ENCODE results near the gene RNU6-8.

Gene RNU6-8

GRCh38 chr14:32190673-32191072, 12.4 kb downstream of the RNU6-8 start:
- Histone ChIP-seq H3K27ac (ENCODE audit: low read depth, low read length) (no peak overlapping the region), H3K9ac (ENCODE audit: low read length) (no peak overlapping the region), H3K36me3 (ENCODE audit: control insufficient read depth, insufficient read depth, low read length) (no peaks in the 10 kb centered on the region), H3K4me3 (ENCODE audit: low read depth, low read length) (no peak overlapping the region), H3K9me3 (ENCODE audit: control insufficient read depth, insufficient read depth, low read depth, low read length) (no peaks in the 10 kb centered on the region), H3K4me1 (ENCODE audit: control insufficient read depth, insufficient read depth, low read length) (no peaks in the 10 kb centered on the region), H3K27me3 (ENCODE audit: control insufficient read depth, insufficient read depth, low read length) (no peaks in the 10 kb centered on the region)

- Histone ChIP-seq H3K27me3 (ENCODE audit: control insufficient read depth, insufficient read depth, low read length) (no peaks in the 10 kb centered on the region), H3K36me3 (ENCODE audit: control insufficient read depth, insufficient read depth, low read length) (no peaks in the 10 kb centered on the region), H3K9me3 (ENCODE audit: control insufficient read depth, insufficient read depth, low read depth, low read length) (peaks cover 4% of the 10 kb centered on the region; the same call in 1 of the 2 replicates), H3K4me1 (ENCODE audit: control insufficient read depth, insufficient read depth, low read length) (no peaks in the 10 kb centered on the region), H3K27ac (ENCODE audit: low read depth, low read length) (no peak overlapping the region), H3K4me3 (ENCODE audit: low read depth, low read length) (no peak overlapping the region), H3K9ac (ENCODE audit: low read length) (no peak overlapping the region)
These were observed 13.3 kb downstream of the RNU6-8 start for GRCh38 chr14:32189811-32190210.

GRCh38 chr14:32186248-32186647, 16.8 kb downstream of the RNU6-8 start:
- Histone ChIP-seq H3K27me3 (ENCODE audit: control insufficient read depth, insufficient read depth, low read length) (no peaks in the 10 kb centered on the region), H3K4me3 (ENCODE audit: low read depth, low read length) (no peak overlapping the region), H3K36me3 (ENCODE audit: control insufficient read depth, insufficient read depth, low read length) (no peaks in the 10 kb centered on the region), H3K27ac (ENCODE audit: low read depth, low read length) (no peak overlapping the region), H3K4me1 (ENCODE audit: control insufficient read depth, insufficient read depth, low read length) (no peaks in the 10 kb centered on the region), H3K9me3 (ENCODE audit: control insufficient read depth, insufficient read depth, low read depth, low read length) (peaks cover 6% of the 10 kb centered on the region), H3K9ac (ENCODE audit: low read length) (no peak overlapping the region)

- Histone ChIP-seq H3K36me3 (ENCODE audit: control insufficient read depth, insufficient read depth, low read length) (no peaks in the 10 kb centered on the region), H3K9me3 (ENCODE audit: control insufficient read depth, insufficient read depth, low read depth, low read length) (peaks cover 6% of the 10 kb centered on the region), H3K9ac (ENCODE audit: low read length) (no peak overlapping the region), H3K4me3 (ENCODE audit: low read depth, low read length) (no peak overlapping the region), H3K27me3 (ENCODE audit: control insufficient read depth, insufficient read depth, low read length) (no peaks in the 10 kb centered on the region), H3K4me1 (ENCODE audit: control insufficient read depth, insufficient read depth, low read length) (no peaks in the 10 kb centered on the region), H3K27ac (ENCODE audit: low read depth, low read length) (no peak overlapping the region)
These were observed 18.0 kb downstream of the RNU6-8 start for GRCh38 chr14:32185097-32185496.

- Histone ChIP-seq H3K9ac (ENCODE audit: low read length) (no peak overlapping the region), H3K9me3 (ENCODE audit: control insufficient read depth, insufficient read depth, low read depth, low read length) (peaks cover 10% of the 10 kb centered on the region), H3K27ac (ENCODE audit: low read depth, low read length) (no peak overlapping the region), H3K36me3 (ENCODE audit: control insufficient read depth, insufficient read depth, low read length) (no peaks in the 10 kb centered on the region), H3K27me3 (ENCODE audit: control insufficient read depth, insufficient read depth, low read length) (no peaks in the 10 kb centered on the region), H3K4me1 (ENCODE audit: control insufficient read depth, insufficient read depth, low read length) (no peaks in the 10 kb centered on the region), H3K4me3 (ENCODE audit: low read depth, low read length) (no peak overlapping the region)
These were observed 19.7 kb downstream of the RNU6-8 start for GRCh38 chr14:32183151-32184058.

- no peaks in the 10 kb centered on the region for H3K9me3 ChIP-seq (ENCODE audit: control insufficient read depth, insufficient read depth, low read depth, low read length)
- H3K36me3 ChIP-seq (ENCODE audit: control insufficient read depth, insufficient read depth, low read length) = no peaks in the 10 kb centered on the region
- no peaks in the 10 kb centered on the region for H3K4me1 ChIP-seq (ENCODE audit: control insufficient read depth, insufficient read depth, low read length)
- no peak overlapping the region for H3K4me3 ChIP-seq (ENCODE audit: low read depth, low read length)
- no peaks in the 10 kb centered on the region for H3K27me3 ChIP-seq (ENCODE audit: control insufficient read depth, insufficient read depth, low read length)
- no peak overlapping the region for H3K9ac ChIP-seq (ENCODE audit: low read length)
- H3K27ac ChIP-seq (ENCODE audit: low read depth, low read length) = no peak overlapping the region
These were observed 31.6 kb downstream of the RNU6-8 start for GRCh38 chr14:32171469-32171868.

DNA sequence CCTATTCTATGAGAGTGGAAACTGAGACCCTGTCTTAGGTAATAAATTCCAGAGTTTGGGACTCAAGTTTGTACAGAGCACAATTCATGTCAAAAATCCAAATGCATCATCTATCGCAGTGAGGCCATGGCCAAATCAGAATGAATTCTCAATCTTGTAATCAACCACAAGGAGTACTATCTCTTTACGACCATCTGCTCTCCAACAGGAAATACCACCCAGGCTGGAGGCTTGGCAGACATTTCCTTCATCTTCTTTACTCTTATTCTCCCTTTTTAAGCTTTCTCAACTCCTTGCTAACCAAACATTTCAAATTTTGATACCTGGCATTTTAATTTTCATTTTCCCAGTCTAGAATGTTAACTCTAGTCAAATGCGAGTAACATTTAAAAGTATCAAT, 33.9 kb downstream of the RNU6-8 start:
- Histone ChIP-seq H3K27ac (ENCODE audit: low read depth, low read length) (no peak overlapping the region), H3K36me3 (ENCODE audit: control insufficient read depth, insufficient read depth, low read length) (no peaks in the 10 kb centered on the region), H3K4me3 (ENCODE audit: low read depth, low read length) (no peak overlapping the region), H3K9ac (ENCODE audit: low read length) (no peak overlapping the region), H3K9me3 (ENCODE audit: control insufficient read depth, insufficient read depth, low read depth, low read length) (no peaks in the 10 kb centered on the region), H3K4me1 (ENCODE audit: control insufficient read depth, insufficient read depth, low read length) (no peaks in the 10 kb centered on the region), H3K27me3 (ENCODE audit: control insufficient read depth, insufficient read depth, low read length) (no peaks in the 10 kb centered on the region)

- no peak overlapping the region for H3K27ac ChIP-seq (ENCODE audit: low read depth, low read length)
- H3K9ac ChIP-seq (ENCODE audit: low read length) = no peak overlapping the region
- no peaks in the 10 kb centered on the region for H3K36me3 ChIP-seq (ENCODE audit: control insufficient read depth, insufficient read depth, low read length)
These were observed 35.2 kb downstream of the RNU6-8 start for GRCh38 chr14:32167907-32168306.

GRCh38 chr14:32166924-32167323, 36.1 kb downstream of the RNU6-8 start:
- Histone ChIP-seq H3K27me3 (ENCODE audit: control insufficient read depth, insufficient read depth, low read length) (no peaks in the 10 kb centered on the region), H3K9ac (ENCODE audit: low read length) (no peak overlapping the region), H3K27ac (ENCODE audit: low read depth, low read length) (no peak overlapping the region), H3K9me3 (ENCODE audit: control insufficient read depth, insufficient read depth, low read depth, low read length) (no peaks in the 10 kb centered on the region), H3K36me3 (ENCODE audit: control insufficient read depth, insufficient read depth, low read length) (no peaks in the 10 kb centered on the region), H3K4me1 (ENCODE audit: control insufficient read depth, insufficient read depth, low read length) (no peaks in the 10 kb centered on the region), H3K4me3 (ENCODE audit: low read depth, low read length) (no peak overlapping the region)

More at GRCh38 chr14:32167907-32168306, 35.2 kb downstream of the RNU6-8 start:
- Histone ChIP-seq H3K27me3 (ENCODE audit: control insufficient read depth, insufficient read depth, low read length) (no peaks in the 10 kb centered on the region), H3K4me3 (ENCODE audit: low read depth, low read length) (no peak overlapping the region), H3K4me1 (ENCODE audit: control insufficient read depth, insufficient read depth, low read length) (no peaks in the 10 kb centered on the region), H3K9me3 (ENCODE audit: control insufficient read depth, insufficient read depth, low read depth, low read length) (no peaks in the 10 kb centered on the region)

GRCh38 chr14:32166029-32166428, 37.0 kb downstream of the RNU6-8 start:
- Histone ChIP-seq H3K36me3 (ENCODE audit: control insufficient read depth, insufficient read depth, low read length) (no peaks in the 10 kb centered on the region), H3K27ac (ENCODE audit: low read depth, low read length) (no peak overlapping the region), H3K9ac (ENCODE audit: low read length) (no peak overlapping the region), H3K27me3 (ENCODE audit: control insufficient read depth, insufficient read depth, low read length) (no peaks in the 10 kb centered on the region), H3K4me3 (ENCODE audit: low read depth, low read length) (no peak overlapping the region), H3K9me3 (ENCODE audit: control insufficient read depth, insufficient read depth, low read depth, low read length) (no peaks in the 10 kb centered on the region), H3K4me1 (ENCODE audit: control insufficient read depth, insufficient read depth, low read length) (no peaks in the 10 kb centered on the region)

All from HUES6 (cell line).